ENCODE data around the gene CHRNA7.
"Not testable (repeated sequence)": the region's sequence is repeated elsewhere in the genome, so short reads cannot be mapped to it uniquely, and the experiment has no call there.

DNA sequence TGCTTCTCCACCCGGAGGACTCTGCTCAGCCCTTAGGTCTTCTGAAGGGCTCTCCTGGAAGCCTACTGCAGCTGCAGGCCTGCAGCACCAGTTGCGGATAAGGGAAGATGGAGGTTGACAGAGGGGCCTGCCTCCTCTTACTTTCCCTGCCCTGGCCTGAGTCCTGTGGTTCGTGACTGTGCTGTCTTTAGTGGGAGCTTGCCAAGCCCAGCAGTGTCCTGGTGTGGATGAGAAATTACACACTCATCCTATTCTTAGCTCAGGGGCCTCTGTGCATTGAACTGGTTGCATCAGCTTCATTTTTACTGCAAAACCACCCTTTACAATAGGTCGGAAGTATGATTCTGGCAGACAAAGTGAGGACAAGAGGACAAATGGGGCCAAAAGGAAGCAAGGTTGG, 163.5 kb downstream of the CHRNA7 start:
- TF ChIP-seq, protein P1, sequence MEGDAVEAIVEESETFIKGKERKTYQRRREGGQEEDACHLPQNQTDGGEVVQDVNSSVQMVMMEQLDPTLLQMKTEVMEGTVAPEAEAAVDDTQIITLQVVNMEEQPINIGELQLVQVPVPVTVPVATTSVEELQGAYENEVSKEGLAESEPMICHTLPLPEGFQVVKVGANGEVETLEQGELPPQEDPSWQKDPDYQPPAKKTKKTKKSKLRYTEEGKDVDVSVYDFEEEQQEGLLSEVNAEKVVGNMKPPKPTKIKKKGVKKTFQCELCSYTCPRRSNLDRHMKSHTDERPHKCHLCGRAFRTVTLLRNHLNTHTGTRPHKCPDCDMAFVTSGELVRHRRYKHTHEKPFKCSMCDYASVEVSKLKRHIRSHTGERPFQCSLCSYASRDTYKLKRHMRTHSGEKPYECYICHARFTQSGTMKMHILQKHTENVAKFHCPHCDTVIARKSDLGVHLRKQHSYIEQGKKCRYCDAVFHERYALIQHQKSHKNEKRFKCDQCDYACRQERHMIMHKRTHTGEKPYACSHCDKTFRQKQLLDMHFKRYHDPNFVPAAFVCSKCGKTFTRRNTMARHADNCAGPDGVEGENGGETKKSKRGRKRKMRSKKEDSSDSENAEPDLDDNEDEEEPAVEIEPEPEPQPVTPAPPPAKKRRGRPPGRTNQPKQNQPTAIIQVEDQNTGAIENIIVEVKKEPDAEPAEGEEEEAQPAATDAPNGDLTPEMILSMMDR (IDR thresholded peaks at IDR 0.05; ENCODE audit: insufficient read depth, low read length), result not testable (repeated sequence)
- TF ChIP-seq POLR2AphosphoS5 (IDR thresholded peaks at IDR 0.05; ENCODE audit: low read depth); SPI1 (IDR thresholded peaks at IDR 0.05; ENCODE audit: borderline replicate concordance, low read depth); GABPA (IDR thresholded peaks at IDR 0.05; ENCODE audit: low read depth): not testable (repeated sequence)
- TF ChIP-seq, protein P2, sequence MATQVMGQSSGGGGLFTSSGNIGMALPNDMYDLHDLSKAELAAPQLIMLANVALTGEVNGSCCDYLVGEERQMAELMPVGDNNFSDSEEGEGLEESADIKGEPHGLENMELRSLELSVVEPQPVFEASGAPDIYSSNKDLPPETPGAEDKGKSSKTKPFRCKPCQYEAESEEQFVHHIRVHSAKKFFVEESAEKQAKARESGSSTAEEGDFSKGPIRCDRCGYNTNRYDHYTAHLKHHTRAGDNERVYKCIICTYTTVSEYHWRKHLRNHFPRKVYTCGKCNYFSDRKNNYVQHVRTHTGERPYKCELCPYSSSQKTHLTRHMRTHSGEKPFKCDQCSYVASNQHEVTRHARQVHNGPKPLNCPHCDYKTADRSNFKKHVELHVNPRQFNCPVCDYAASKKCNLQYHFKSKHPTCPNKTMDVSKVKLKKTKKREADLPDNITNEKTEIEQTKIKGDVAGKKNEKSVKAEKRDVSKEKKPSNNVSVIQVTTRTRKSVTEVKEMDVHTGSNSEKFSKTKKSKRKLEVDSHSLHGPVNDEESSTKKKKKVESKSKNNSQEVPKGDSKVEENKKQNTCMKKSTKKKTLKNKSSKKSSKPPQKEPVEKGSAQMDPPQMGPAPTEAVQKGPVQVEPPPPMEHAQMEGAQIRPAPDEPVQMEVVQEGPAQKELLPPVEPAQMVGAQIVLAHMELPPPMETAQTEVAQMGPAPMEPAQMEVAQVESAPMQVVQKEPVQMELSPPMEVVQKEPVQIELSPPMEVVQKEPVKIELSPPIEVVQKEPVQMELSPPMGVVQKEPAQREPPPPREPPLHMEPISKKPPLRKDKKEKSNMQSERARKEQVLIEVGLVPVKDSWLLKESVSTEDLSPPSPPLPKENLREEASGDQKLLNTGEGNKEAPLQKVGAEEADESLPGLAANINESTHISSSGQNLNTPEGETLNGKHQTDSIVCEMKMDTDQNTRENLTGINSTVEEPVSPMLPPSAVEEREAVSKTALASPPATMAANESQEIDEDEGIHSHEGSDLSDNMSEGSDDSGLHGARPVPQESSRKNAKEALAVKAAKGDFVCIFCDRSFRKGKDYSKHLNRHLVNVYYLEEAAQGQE (IDR thresholded peaks at IDR 0.05; ENCODE audit: insufficient replicate concordance, low read depth), result not testable (repeated sequence)

Data from HL-60 (cell line).